HG03378 (cell line): ENCODE measurements around the gene IL12B.
"Not testable (repeated sequence)": the region's sequence is repeated elsewhere in the genome, so short reads cannot be mapped to it uniquely, and the experiment has no call there.

Experiments
- ATAC-seq: cut with Tn5 transposase; IDR thresholded peaks from one replicate; pipeline ENCODE4 v1.9.1; 2021; ENCODE audit warnings: mild to moderate bottlenecking, moderate library complexity; ENCODE audit not compliant: unreplicated experiment

The IL12B gene

GRCh38 chr5:159297300-159297699 is 33.0 kb downstream of the IL12B start:
- not testable (repeated sequence) for ATAC-seq

GRCh38 chr5:159294921-159295320 is 35.4 kb downstream of the IL12B start:
- ATAC-seq: no peak

DNA sequence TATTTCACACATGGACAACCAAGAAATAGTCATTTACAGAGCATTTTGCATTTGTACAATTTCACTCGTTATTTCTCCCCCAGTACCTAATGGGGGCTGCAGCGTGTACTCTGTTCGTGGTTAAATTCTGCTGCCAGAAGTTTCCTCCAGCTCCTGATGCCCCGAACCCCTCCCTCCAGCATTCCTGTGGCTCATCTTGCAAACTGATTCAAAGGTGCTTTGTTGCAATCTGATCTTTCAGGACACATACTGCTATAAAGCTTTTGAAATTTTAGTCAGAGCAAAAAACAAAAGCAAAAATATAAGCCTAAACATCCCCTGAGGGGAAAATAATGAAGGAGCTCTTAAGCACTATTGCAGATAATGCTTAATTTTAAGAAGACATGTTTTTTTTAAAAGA is 39.5 kb downstream of the IL12B start:
- no peak for ATAC-seq

DNA sequence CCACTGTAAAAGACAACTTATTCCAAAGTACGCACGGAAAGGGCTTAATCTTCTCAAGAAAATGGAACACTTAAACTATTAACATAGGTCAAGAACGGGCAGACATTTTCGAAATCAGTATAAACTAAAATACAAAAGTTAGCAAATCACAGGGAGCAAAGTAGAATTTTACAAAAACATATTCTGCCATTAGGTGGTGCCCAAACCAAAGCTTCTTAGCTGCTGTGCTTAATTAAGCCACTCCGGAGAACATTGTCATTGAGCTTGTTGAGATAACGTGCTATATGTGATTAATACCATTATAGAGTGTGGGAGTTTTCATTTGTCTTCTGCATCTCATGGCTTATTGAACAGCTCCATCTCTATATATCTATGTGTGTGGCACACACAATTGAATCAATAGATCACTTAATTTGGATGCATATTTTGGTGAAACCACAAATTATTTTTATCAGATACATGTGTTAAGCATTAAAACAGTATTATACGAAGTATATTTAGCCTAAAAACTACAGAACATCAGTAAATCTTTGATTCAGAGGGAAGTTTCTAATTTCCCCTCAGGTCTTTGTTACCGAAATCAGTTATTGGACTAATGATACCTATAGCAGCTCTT is 43.8 kb downstream of the IL12B start:
- ATAC-seq: no peak

GRCh38 chr5:159274676-159275075 is 55.6 kb downstream of the IL12B start:
- ATAC-seq: no peak

DNA sequence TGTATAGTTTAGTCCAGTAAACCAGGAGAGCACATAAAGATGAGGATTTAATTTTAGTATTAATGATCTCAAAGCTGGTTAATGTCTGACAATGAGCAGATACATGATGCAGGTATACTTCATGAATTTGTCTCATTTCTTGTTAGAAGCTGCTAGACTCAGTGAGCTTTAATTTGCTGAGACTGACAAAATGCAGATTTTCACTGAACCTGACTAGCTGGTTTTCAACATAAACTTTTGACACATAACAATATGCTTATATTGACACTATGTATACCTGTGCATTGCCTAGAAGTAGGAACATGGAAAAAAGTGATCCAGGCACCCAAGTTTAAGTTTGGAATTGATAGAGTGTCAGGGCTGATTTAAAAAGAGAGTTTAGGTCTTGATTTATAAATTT is 56.4 kb downstream of the IL12B start:
- no peak for ATAC-seq

DNA sequence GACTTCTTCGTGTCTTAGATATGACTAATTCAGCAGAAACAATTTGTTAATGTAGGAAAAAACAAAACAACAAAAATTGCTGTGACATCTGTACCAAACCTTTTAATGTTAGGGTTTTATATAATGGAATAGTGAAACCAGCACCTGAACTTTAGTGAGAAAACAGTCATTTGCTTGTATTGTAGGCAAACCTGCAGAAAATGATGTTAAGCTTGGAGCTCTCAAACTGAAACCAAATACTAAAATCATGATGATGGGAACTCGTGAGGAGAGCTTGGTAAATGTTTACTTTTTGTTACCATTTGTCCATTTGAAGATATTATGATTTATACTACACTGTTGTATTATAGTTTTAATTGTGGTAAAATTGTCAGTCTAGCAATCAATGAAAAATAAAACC is 60.6 kb downstream of the IL12B start:
- no peak for ATAC-seq

DNA sequence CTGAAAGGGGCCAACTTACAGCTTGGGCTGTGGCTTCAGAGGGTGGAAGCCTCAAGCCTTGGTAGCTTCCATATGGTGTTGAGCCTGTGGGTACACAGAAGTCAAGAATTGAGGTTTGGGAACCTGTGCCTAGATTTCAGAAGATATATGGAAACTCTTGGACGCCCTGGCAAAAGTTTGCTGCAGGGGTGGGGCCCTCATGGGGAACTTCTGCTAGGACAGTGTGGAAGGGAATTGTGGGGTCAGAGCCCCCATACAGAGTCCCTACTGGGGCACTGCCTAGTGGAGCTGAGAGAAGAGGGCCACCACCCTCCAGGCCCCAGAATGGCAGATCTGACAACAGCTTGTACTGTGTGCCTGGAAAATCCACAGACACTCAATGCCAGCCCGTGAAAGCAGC is 63.5 kb downstream of the IL12B start:
- ATAC-seq: not testable (repeated sequence)
